ENCODE results near the gene MMP3. TPM values are rescaled to one million over a fixed set of nuclear protein-coding genes. Genes with fewer than 3 reads are reported as not detected.

The MMP3 gene
- total RNA-seq, 1 donor from 2014 or later: not detected

DNA sequence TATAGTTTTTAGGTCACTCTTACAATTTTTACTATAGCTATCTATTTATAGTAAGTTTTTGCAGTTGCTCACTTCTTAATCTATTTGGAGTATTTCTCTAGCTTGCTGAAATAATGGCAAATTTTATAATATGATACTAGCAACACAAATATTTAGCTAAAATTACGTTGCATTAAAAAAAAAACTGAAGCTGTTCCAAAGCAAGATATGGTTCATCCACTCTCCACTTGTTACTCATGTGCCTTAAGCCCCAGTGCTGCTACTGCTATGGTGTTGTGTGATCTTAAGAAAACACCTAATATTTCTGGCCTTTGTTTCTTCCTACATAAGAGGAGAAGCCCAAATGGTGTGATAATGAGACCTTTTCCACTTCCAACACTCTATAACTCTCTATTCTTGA lies 479 bp downstream of the MMP3 start:
- CTCF ChIA-PET: no interaction called here
- H3K36me3 Mint-ChIP-seq (ENCODE audit: low read depth): no peaks in the 10 kb centered on the region
- no peaks in the 10 kb centered on the region for H3K4me1 Mint-ChIP-seq
- ATAC-seq (ENCODE audit: low read depth): no peak
- no peak overlapping the region for H3K4me3 Mint-ChIP-seq
- peaks cover 9% of the 10 kb centered on the region for H3K27me3 Mint-ChIP-seq
- POLR2A ChIA-PET: no interaction called here
- no peak overlapping the region for H3K27ac Mint-ChIP-seq
- TF ChIP-seq, protein P1, sequence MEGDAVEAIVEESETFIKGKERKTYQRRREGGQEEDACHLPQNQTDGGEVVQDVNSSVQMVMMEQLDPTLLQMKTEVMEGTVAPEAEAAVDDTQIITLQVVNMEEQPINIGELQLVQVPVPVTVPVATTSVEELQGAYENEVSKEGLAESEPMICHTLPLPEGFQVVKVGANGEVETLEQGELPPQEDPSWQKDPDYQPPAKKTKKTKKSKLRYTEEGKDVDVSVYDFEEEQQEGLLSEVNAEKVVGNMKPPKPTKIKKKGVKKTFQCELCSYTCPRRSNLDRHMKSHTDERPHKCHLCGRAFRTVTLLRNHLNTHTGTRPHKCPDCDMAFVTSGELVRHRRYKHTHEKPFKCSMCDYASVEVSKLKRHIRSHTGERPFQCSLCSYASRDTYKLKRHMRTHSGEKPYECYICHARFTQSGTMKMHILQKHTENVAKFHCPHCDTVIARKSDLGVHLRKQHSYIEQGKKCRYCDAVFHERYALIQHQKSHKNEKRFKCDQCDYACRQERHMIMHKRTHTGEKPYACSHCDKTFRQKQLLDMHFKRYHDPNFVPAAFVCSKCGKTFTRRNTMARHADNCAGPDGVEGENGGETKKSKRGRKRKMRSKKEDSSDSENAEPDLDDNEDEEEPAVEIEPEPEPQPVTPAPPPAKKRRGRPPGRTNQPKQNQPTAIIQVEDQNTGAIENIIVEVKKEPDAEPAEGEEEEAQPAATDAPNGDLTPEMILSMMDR (IDR thresholded peaks at IDR 0.05): no peak
- DNase-seq: no peak
- intact Hi-C loops (cut with micrococcal nuclease): no loop called here
- no peaks in the 10 kb centered on the region for H3K9me3 Mint-ChIP-seq

DNA sequence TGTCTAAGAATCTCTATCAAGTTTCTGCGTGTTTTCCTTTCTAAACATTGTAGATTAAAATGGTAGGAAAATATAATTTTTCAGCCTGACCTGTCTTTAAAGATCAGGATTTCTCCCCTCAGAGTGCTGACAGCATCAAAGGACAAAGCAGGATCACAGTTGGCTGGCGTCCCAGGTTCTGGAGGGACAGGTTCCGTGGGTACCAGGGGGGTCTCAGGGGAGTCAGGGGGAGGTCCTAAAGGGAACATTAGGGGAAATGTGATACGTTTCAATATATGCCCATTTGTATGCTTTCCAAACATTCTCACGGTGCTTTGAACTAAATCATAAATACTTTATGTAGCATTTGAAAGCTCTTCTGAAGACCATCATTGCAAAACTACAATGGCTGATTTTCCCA lies 3.4 kb downstream of the MMP3 start:
- H3K4me1 Mint-ChIP-seq: no peaks in the 10 kb centered on the region
- ATAC-seq (ENCODE audit: low read depth): no peak
- no peaks in the 10 kb centered on the region for H3K36me3 Mint-ChIP-seq (ENCODE audit: low read depth)
- H3K9me3 Mint-ChIP-seq: no peaks in the 10 kb centered on the region
- peaks cover 9% of the 10 kb centered on the region for H3K27me3 Mint-ChIP-seq
- POLR2A ChIA-PET: no interaction called here
- intact Hi-C loops (cut with micrococcal nuclease): no loop called here
- no peak for DNase-seq
- TF ChIP-seq, protein P1 (IDR thresholded peaks at IDR 0.05): no peak
- no peak overlapping the region for H3K4me3 Mint-ChIP-seq
- no peak overlapping the region for H3K27ac Mint-ChIP-seq
- CTCF ChIA-PET: no interaction called here

- Mint-ChIP-seq H3K36me3 (ENCODE audit: low read depth) (no peaks in the 10 kb centered on the region), H3K4me3 (no peak overlapping the region), H3K27me3 (peaks cover under 1% of the 10 kb centered on the region), H3K4me1 (no peaks in the 10 kb centered on the region), H3K27ac (no peak overlapping the region), H3K9me3 (no peaks in the 10 kb centered on the region)
- intact Hi-C loops (cut with micrococcal nuclease): no loop called here
- POLR2A ChIA-PET: no interaction called here
- ATAC-seq (ENCODE audit: low read depth) (no peak), DNase-seq (no peak)
- CTCF ChIA-PET: no interaction called here
- TF ChIP-seq, protein P1 (IDR thresholded peaks at IDR 0.05): no peak
Measured at GRCh38 chr11:102837646-102838045, 5.8 kb downstream of the MMP3 start.

DNA sequence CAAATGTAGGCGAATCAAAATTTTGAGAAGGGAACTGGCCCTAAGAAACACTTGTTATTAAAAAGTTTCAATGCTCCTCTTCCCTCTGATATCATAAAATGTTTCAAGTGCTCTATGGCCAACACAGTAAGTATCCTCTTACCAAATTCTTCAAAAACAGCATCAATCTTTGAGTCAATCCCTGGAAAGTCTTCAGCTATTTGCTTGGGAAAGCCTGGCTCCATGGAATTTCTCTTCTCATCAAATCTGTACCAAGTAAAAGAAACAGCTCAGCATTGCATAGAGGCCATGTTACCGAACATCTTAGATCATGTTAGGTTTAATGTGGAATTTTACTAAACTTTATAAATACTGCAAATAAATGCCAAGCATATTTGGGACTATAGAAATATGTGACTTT lies 6.3 kb downstream of the MMP3 start:
- CTCF ChIA-PET: no interaction called here
- H3K4me1 Mint-ChIP-seq: no peaks in the 10 kb centered on the region
- intact Hi-C loops (cut with micrococcal nuclease): no loop called here
- no peak overlapping the region for H3K27ac Mint-ChIP-seq
- H3K9me3 Mint-ChIP-seq: no peaks in the 10 kb centered on the region
- POLR2A ChIA-PET: no interaction called here
- H3K4me3 Mint-ChIP-seq: no peak overlapping the region
- no peak for DNase-seq
- no peaks in the 10 kb centered on the region for H3K36me3 Mint-ChIP-seq (ENCODE audit: low read depth)
- ATAC-seq (ENCODE audit: low read depth): no peak
- TF ChIP-seq, protein P1 (IDR thresholded peaks at IDR 0.05): no peak
- H3K27me3 Mint-ChIP-seq: peaks cover 4% of the 10 kb centered on the region

DNA sequence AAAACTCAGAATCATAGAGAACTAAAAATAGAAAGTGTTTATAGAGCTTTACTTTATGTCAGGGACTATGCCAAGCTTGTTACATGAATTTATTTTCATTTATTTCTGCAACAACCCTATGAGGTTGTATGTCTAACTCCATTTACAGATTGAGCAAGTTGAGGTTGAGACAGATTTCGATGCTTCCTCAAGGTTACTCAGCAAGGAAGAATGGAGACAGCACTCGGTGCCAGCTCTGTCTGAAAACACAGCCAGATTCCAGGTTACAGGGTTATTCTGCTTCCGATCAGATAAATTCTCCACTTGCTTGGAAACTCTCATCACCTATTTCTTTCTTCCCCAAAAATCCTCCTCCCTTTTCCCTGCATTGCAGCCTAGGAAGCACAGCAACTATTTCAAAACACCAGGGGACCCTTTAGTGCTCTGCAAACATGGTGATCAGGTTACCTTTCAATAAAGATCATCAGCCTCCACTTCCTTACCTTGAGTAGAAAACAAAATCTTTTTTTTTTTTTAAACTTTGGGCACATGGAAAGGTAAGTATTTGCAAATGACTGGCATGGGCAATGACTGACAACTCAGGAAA lies 7.0 kb downstream of the MMP3 start:
- no peak overlapping the region for H3K27ac Mint-ChIP-seq
- ATAC-seq (ENCODE audit: low read depth) (no peak), DNase-seq (no peak)
- TF ChIP-seq, protein P1 (IDR thresholded peaks at IDR 0.05): no peak
- no peaks in the 10 kb centered on the region for H3K36me3 Mint-ChIP-seq (ENCODE audit: low read depth)
- ChIA-PET CTCF (no interaction called here), POLR2A (no interaction called here)
- H3K27me3 Mint-ChIP-seq: peaks cover 11% of the 10 kb centered on the region
- intact Hi-C loops (cut with micrococcal nuclease): no loop called here
- H3K4me3 Mint-ChIP-seq: no peak overlapping the region
- H3K9me3 Mint-ChIP-seq: no peaks in the 10 kb centered on the region
- no peaks in the 10 kb centered on the region for H3K4me1 Mint-ChIP-seq

All from activated B cell treated with CpG ODN at 0.5 μM for 24 hours (primary cell).